ENCODE results near the gene ANKRD63. TPM values are rescaled to one million over a fixed set of nuclear protein-coding genes. Genes with fewer than 3 reads are reported as not detected.

ANKRD63 gene
- total RNA-seq, 1 experiment from 2014 or later: 1.2 TPM

DNA sequence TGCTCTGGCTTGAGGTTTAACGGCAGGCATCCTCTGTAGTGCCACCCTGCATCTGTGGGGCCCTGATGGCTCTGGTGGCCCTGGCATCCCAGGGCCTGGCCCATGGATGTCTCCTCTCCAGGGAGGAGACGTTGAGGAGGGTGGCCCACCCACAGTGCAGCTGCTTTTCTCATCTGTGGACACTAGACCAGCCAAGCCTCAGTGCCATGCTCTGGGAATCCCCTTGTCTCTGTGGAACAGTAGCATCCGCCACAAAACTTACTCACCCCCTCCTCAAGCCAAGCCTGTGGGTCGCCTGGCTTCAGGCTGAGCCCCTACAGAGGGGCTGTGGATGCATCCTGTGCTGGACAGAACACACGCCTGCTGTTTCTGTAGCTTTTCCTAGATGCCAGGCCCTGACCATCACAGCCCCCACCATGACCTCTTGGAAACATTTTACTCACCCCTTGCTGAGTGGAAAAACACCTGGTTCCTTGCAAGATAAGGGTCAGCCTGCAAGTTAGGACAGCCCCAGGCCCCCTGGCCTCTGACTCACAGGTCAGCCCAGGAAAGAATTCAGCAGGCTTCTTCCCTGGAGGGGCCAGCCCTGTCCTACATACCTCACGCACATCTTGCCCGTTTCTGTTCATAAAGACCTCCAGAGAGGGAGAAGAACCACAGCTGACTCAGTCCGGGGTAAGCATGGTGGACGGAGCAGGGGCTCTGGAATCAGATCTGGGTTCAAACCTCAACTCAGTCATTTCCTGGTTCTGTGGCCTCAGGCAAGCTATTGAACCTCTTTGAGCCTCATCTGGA lies 25.0 kb downstream of the ANKRD63 start:
- no peak for ATAC-seq
- H3K4me3 ChIP-seq (ENCODE audit: low read length): no peak overlapping the region
- H3K27ac ChIP-seq (ENCODE audit: low read length): no peak overlapping the region
- intact Hi-C loops (cut with micrococcal nuclease): no loop called here
- H3K27me3 ChIP-seq (ENCODE audit: low read length): no peaks in the 10 kb centered on the region
- no peaks in the 10 kb centered on the region for H3K36me3 ChIP-seq (ENCODE audit: low read depth, low read length)
- H3F3A ChIP-seq (ENCODE audit: low read length, unreplicated experiment): no peaks in the 10 kb centered on the region
- no peak overlapping the region for H3K4me2 ChIP-seq (ENCODE audit: low read length)
- CTCF ChIA-PET: no interaction called here
- peaks cover 12% of the 10 kb centered on the region; the same call in 1 of the 2 replicates for H3K4me1 ChIP-seq (ENCODE audit: insufficient read depth, low read length)
- TF ChIP-seq EZH2phosphoT487 (IDR thresholded peaks at IDR 0.05; ENCODE audit: borderline replicate concordance, low read length) (no peak), EZH2 (IDR thresholded peaks at IDR 0.05; ENCODE audit: low read length, unreplicated experiment) (no peak)
- TF ChIP-seq, protein P1, sequence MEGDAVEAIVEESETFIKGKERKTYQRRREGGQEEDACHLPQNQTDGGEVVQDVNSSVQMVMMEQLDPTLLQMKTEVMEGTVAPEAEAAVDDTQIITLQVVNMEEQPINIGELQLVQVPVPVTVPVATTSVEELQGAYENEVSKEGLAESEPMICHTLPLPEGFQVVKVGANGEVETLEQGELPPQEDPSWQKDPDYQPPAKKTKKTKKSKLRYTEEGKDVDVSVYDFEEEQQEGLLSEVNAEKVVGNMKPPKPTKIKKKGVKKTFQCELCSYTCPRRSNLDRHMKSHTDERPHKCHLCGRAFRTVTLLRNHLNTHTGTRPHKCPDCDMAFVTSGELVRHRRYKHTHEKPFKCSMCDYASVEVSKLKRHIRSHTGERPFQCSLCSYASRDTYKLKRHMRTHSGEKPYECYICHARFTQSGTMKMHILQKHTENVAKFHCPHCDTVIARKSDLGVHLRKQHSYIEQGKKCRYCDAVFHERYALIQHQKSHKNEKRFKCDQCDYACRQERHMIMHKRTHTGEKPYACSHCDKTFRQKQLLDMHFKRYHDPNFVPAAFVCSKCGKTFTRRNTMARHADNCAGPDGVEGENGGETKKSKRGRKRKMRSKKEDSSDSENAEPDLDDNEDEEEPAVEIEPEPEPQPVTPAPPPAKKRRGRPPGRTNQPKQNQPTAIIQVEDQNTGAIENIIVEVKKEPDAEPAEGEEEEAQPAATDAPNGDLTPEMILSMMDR (conservative IDR thresholded peaks at IDR 0.05; ENCODE audit: low read depth, low read length): no peak
- no peak overlapping the region for H3K9ac ChIP-seq (ENCODE audit: low read length)
- H3K9me3 ChIP-seq (ENCODE audit: low read length): no peaks in the 10 kb centered on the region
- no TSS peak for BruUV-seq (replicated peaks)
- POLR2A ChIA-PET (ENCODE audit: unreplicated experiment): no interaction called here
- no peaks in the 10 kb centered on the region for H3K9me2 ChIP-seq (replicated peaks; ENCODE audit: low read length)
- no peak for DNase-seq
- H3K79me2 ChIP-seq (ENCODE audit: low read length): peaks cover 17% of the 10 kb centered on the region
- H4K20me1 ChIP-seq (ENCODE audit: low read length): no peaks in the 10 kb centered on the region
- no peak overlapping the region for H2AFZ ChIP-seq (ENCODE audit: low read length)

DNA sequence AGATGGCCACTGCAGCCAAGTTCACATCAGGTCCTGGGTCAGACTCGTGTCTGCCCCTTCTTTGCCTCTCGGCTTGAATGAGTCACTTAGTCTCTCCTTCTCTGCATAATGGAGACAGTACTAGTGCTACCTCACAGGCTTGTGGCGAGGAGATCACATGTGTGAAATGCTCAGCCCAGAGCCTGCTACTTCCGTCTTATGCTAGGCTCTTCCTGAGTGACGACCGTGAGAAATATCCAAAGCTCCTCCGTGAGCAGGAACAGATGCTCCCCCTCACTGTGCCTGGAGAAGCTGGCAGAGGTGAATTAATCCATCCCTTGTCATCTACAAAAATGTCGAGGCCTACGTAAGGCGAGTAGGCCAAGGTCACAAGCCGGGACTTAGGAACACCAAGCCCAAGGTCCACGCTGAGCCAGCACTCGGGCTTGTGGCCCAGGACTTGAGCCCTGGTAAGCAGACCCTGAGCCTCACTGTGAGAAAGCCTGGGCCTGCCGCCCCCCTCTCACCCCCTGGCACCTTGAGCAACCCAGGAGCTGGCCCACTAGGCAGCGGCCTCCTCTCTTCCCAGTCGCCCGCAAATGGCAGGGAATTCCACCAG lies 26.1 kb downstream of the ANKRD63 start:
- Histone ChIP-seq H3K4me1 (ENCODE audit: insufficient read depth, low read length) (peaks cover 18% of the 10 kb centered on the region; the same call in 1 of the 2 replicates), H3K9me2 (replicated peaks; ENCODE audit: low read length) (no peaks in the 10 kb centered on the region), H3K79me2 (ENCODE audit: low read length) (peaks cover 17% of the 10 kb centered on the region), H3F3A (ENCODE audit: low read length, unreplicated experiment) (no peaks in the 10 kb centered on the region), H3K36me3 (ENCODE audit: low read depth, low read length) (no peaks in the 10 kb centered on the region), H3K9ac (ENCODE audit: low read length) (no peak overlapping the region), H3K27me3 (ENCODE audit: low read length) (no peaks in the 10 kb centered on the region), H3K27ac (ENCODE audit: low read length) (no peak overlapping the region), H3K9me3 (ENCODE audit: low read length) (no peaks in the 10 kb centered on the region), H3K4me3 (ENCODE audit: low read length) (no peak overlapping the region), H4K20me1 (ENCODE audit: low read length) (no peaks in the 10 kb centered on the region), H2AFZ (ENCODE audit: low read length) (no peak overlapping the region), H3K4me2 (ENCODE audit: low read length) (no peak overlapping the region)
- ChIA-PET POLR2A (ENCODE audit: unreplicated experiment) (no interaction called here), CTCF (no interaction called here)
- intact Hi-C loops (cut with micrococcal nuclease): no loop called here
- no peak for DNase-seq
- TF ChIP-seq, protein P1 (conservative IDR thresholded peaks at IDR 0.05; ENCODE audit: low read depth, low read length): no peak
- TF ChIP-seq EZH2 (IDR thresholded peaks at IDR 0.05; ENCODE audit: low read length, unreplicated experiment) (no peak), EZH2phosphoT487 (IDR thresholded peaks at IDR 0.05; ENCODE audit: borderline replicate concordance, low read length) (no peak)
- no peak for ATAC-seq
- no TSS peak for BruUV-seq (replicated peaks)

DNA sequence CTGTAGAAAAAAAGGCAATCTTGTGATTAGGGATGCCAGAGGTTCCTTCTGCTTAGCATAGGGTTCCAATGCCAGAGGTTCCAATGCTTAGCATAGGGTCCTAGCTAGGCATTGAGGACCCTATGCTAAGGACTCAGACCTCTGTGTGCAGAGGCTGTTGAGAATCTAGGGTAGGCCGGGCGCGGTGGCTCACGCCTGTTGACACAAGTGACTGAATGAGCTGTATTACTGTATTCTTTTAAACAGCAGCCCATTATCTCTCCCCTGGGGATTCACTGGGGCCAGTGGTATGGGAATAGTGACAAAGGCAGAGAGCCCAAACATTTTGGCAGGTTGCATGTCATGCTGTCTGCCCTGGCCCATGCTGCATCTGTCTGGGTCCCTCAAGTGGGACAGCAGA lies 27.8 kb downstream of the ANKRD63 start:
- Histone ChIP-seq H3K9me3 (ENCODE audit: low read length) (no peaks in the 10 kb centered on the region), H3K4me1 (ENCODE audit: insufficient read depth, low read length) (peaks cover 23% of the 10 kb centered on the region), H3K27ac (ENCODE audit: low read length) (no peak overlapping the region), H3F3A (ENCODE audit: low read length, unreplicated experiment) (no peaks in the 10 kb centered on the region), H2AFZ (ENCODE audit: low read length) (no peak overlapping the region), H3K27me3 (ENCODE audit: low read length) (no peaks in the 10 kb centered on the region), H3K9ac (ENCODE audit: low read length) (no peak overlapping the region), H3K79me2 (ENCODE audit: low read length) (peaks cover 17% of the 10 kb centered on the region), H3K4me3 (ENCODE audit: low read length) (no peak overlapping the region), H3K4me2 (ENCODE audit: low read length) (no peak overlapping the region; the same call in 1 of the 2 replicates), H3K9me2 (replicated peaks; ENCODE audit: low read length) (no peaks in the 10 kb centered on the region), H3K36me3 (ENCODE audit: low read depth, low read length) (no peaks in the 10 kb centered on the region), H4K20me1 (ENCODE audit: low read length) (no peaks in the 10 kb centered on the region)
- BruUV-seq (replicated peaks): no TSS peak
- ATAC-seq (no peak), DNase-seq (no peak)
- POLR2A ChIA-PET (ENCODE audit: unreplicated experiment): interaction anchor here (0.5 to 0.9 kb wide), 2 partner anchors 9 to 12 kb away, joined by 3 to 6 read pairs; no protein-coding TSS in a partner anchor
- intact Hi-C loops (cut with micrococcal nuclease): no loop called here
- no peak for TF ChIP-seq EZH2 (IDR thresholded peaks at IDR 0.05; ENCODE audit: low read length, unreplicated experiment)
- CTCF ChIA-PET: interaction anchor here (0.6 to 1.7 kb wide), 3 partner anchors 20 to 572 kb away, joined by 3 to 5 read pairs (median 3); no protein-coding TSS in a partner anchor
